WTC11 (cell line): Measurements from ENCODE around the gene TMEFF2. TPM values are rescaled to one million over a fixed set of nuclear protein-coding genes. Genes with fewer than 3 reads are reported as not detected.

Source experiments
- ATAC-seq: fragments of 200-7000 bp; cut with Tn5 transposase; 2 replicates; pipeline ENCODE4 v1.10.0; 2021; ENCODE audit warnings: mild to moderate bottlenecking, moderate library complexity
- CTCF ChIA-PET: fragments of 300-600 bp; sonication (Branson Sonifier 250); formaldehyde crosslinking; loops from one replicate; lab custom pipeline; 2021; ENCODE audit warnings: antibody characterized with exemption; lab: Charles Lee
- POLR2A ChIA-PET: fragments of 350-600 bp; sonication (Branson Sonifier 250); formaldehyde crosslinking; loops from one replicate; lab custom pipeline; 2021; ENCODE audit warnings: antibody characterized with exemption; lab: Charles Lee
- DNase-seq: peaks from one replicate; pipeline ENCODE4 v3.0.0; 2021; ENCODE audit warnings: low spot score
- H3K27ac Mint-ChIP-seq: 2 replicates; pipeline ENCODE4 v1.8.0; 2021; ENCODE audit warnings: mixed read lengths
- H3K27me3 Mint-ChIP-seq: 2 replicates; pipeline ENCODE4 v1.8.0; 2021; ENCODE audit warnings: low read depth, mild to moderate bottlenecking, moderate library complexity, mixed read lengths
- H3K36me3 Mint-ChIP-seq: 2 replicates; pipeline ENCODE4 v1.8.0; 2021; ENCODE audit warnings: mixed read lengths
- H3K4me1 Mint-ChIP-seq: 2 replicates; pipeline ENCODE4 v1.8.0; 2022; ENCODE audit warnings: mixed read lengths
- H3K4me3 Mint-ChIP-seq: 2 replicates; pipeline ENCODE4 v1.8.0; 2021; ENCODE audit warnings: mild to moderate bottlenecking, moderate library complexity, mixed read lengths
- H3K9me3 Mint-ChIP-seq: 2 replicates; pipeline ENCODE4 v1.8.0; 2021; ENCODE audit warnings: mixed read lengths
- ATF1 ChIP-seq: sonication (generic); formaldehyde crosslinking; IDR thresholded peaks from 2 replicates; pipeline ENCODE4 v1.8.1; 2023; ENCODE audit warnings: mild to moderate bottlenecking, moderate library complexity, missing genetic modification reagents
- ESRRA ChIP-seq: sonication (generic); formaldehyde crosslinking; IDR thresholded peaks from 2 replicates; pipeline ENCODE4 v1.8.1; 2022; ENCODE audit warnings: mild to moderate bottlenecking, missing genetic modification reagents, borderline replicate concordance
- FOXK1 ChIP-seq: sonication (generic); formaldehyde crosslinking; IDR thresholded peaks from 2 replicates; pipeline ENCODE4 v1.8.0; 2022; ENCODE audit warnings: mild to moderate bottlenecking, moderate library complexity, missing genetic modification reagents
- MXD4 ChIP-seq: fragments of 250-450 bp; sonication (Bioruptor Pico); IDR thresholded peaks from 2 replicates; pipeline ENCODE4 v1.8.0; 2021; ENCODE audit warnings: mild to moderate bottlenecking, moderate library complexity, borderline replicate concordance
- MYBL2 ChIP-seq: sonication (generic); formaldehyde crosslinking; IDR thresholded peaks from 2 replicates; pipeline ENCODE4 v1.8.1; 2023; ENCODE audit warnings: mild to moderate bottlenecking, moderate library complexity, missing genetic modification reagents
- NFYB ChIP-seq: sonication (generic); formaldehyde crosslinking; conservative IDR thresholded peaks from 2 replicates; pipeline ENCODE4 v1.8.0; 2022; ENCODE audit warnings: low read depth, missing genetic modification reagents
- NR2C2 ChIP-seq: sonication (generic); formaldehyde crosslinking; IDR thresholded peaks from 2 replicates; pipeline ENCODE4 v1.8.0; 2022; ENCODE audit warnings: mild to moderate bottlenecking, missing genetic modification reagents
- RORB ChIP-seq: fragments of 250-450 bp; sonication (Bioruptor Pico); IDR thresholded peaks from 2 replicates; pipeline ENCODE4 v1.9.0; 2021; ENCODE audit warnings: mild to moderate bottlenecking
- SMAD3 ChIP-seq: sonication (generic); formaldehyde crosslinking; IDR thresholded peaks from 2 replicates; pipeline ENCODE4 v1.8.0; 2022; ENCODE audit warnings: missing genetic modification reagents, mild to moderate bottlenecking, borderline replicate concordance
- SP1 ChIP-seq: sonication (generic); formaldehyde crosslinking; conservative IDR thresholded peaks from 2 replicates; pipeline ENCODE4 v1.8.1; 2022; ENCODE audit warnings: missing genetic modification reagents
- TEAD4 ChIP-seq: sonication (generic); formaldehyde crosslinking; IDR thresholded peaks from 2 replicates; pipeline ENCODE4 v1.8.0; 2022; ENCODE audit warnings: mild to moderate bottlenecking, missing genetic modification reagents
- ZBTB21 ChIP-seq: sonication (generic); formaldehyde crosslinking; IDR thresholded peaks from 2 replicates; pipeline ENCODE4 v1.8.1; 2023; ENCODE audit warnings: mild to moderate bottlenecking, missing genetic modification reagents, borderline replicate concordance
- total RNA-seq: library from RNA; stranded (reverse); gene quantifications from 3 replicates; pipeline ENCODE4 v1.2.3, GENCODE V29; 2021
- TF ChIP-seq, protein P1 (sequence below): sonication (generic); formaldehyde crosslinking; IDR thresholded peaks from 2 replicates; pipeline ENCODE4 v1.8.0; 2023; ENCODE audit warnings: missing genetic modification reagents, mild to moderate bottlenecking, borderline replicate concordance
- TF ChIP-seq, protein P2 (sequence below): sonication (generic); formaldehyde crosslinking; IDR thresholded peaks from 2 replicates; pipeline ENCODE4 v1.8.0; 2023; ENCODE audit warnings: missing genetic modification reagents
- TF ChIP-seq, protein P3 (sequence below): sonication (generic); formaldehyde crosslinking; IDR thresholded peaks from 2 replicates; pipeline ENCODE4 v1.8.0; 2022; ENCODE audit warnings: mild to moderate bottlenecking, missing genetic modification reagents
- TF ChIP-seq, protein P4 (sequence below): sonication (generic); formaldehyde crosslinking; IDR thresholded peaks from 2 replicates; pipeline ENCODE4 v1.8.1; 2023; ENCODE audit warnings: mild to moderate bottlenecking, missing genetic modification reagents, moderate library complexity
- TF ChIP-seq, protein P5 (sequence below): sonication (generic); formaldehyde crosslinking; IDR thresholded peaks from 2 replicates; pipeline ENCODE4 v1.8.1; 2022; ENCODE audit warnings: low read depth, missing genetic modification reagents, borderline replicate concordance
- TF ChIP-seq, protein P6 (sequence below): sonication (generic); formaldehyde crosslinking; IDR thresholded peaks from 2 replicates; pipeline ENCODE4 v1.8.0; 2022; ENCODE audit warnings: mild to moderate bottlenecking, missing genetic modification reagents
- TF ChIP-seq, protein P7 (sequence below): sonication (generic); formaldehyde crosslinking; IDR thresholded peaks from 2 replicates; pipeline ENCODE4 v1.8.1; 2023; ENCODE audit warnings: mild to moderate bottlenecking, missing genetic modification reagents
- TF ChIP-seq, protein P8 (sequence below): sonication (generic); formaldehyde crosslinking; IDR thresholded peaks from 2 replicates; pipeline ENCODE4 v1.8.0; 2022; ENCODE audit warnings: mild to moderate bottlenecking, missing genetic modification reagents

TMEFF2 gene
- total RNA-seq, 1 experiment from 2014 or later = 2.3 TPM

DNA sequence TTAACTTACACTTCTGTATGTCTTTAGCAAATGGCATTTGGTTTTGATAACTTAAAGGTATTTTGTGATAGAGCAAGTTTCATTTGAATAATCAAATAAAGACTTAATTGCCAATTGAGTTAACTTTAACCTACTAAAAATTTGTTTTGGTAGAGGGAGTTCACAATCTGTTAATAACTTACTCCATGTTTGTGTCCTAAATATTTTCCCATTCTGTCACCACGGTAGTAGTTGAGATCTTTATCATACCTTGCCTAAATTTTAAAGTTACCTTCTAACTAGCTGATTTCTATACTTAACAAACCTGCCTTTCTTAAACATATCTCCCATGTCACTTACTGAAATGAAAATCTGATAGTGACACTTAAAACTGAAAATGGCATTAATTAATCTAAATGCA, 127.1 kb downstream of the TMEFF2 start:
- no peak for ATAC-seq
- POLR2A ChIA-PET = no interaction called here
- H3K27me3 Mint-ChIP-seq = no peaks in the 10 kb centered on the region
- no peaks in the 10 kb centered on the region for H3K9me3 Mint-ChIP-seq
- no peak overlapping the region for H3K4me3 Mint-ChIP-seq
- H3K4me1 Mint-ChIP-seq = 0 out of 2 replicates have a peak, but pooled peaks cover 3% of the 10 kb centered on the region
- no peak overlapping the region for H3K27ac Mint-ChIP-seq
- CTCF ChIA-PET = no interaction called here
- no peaks in the 10 kb centered on the region for H3K36me3 Mint-ChIP-seq
- no peak for TF ChIP-seq ATF1
- no peak for TF ChIP-seq NR2C2 (CRISPR knock-in tag)
- DNase-seq = no peak

DNA sequence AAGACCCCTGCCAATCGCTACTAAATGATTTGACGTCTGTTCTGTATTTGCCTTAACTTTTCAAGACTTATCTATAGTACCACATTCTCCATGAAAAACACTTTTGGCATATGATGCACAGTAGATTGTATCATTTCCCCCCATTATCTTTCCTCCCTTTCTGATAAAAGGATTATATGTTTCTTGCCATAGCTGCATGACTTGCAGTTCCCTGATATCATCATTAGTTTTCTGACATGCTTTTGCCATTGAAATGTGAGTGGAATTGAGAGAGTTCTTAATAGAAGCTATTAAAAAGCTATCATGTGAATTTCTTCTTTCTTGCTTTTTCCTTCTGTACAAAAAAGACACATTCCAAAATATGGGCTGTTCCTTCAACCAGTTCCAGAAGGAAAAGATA, 130.3 kb downstream of the TMEFF2 start:
- H3K36me3 Mint-ChIP-seq = no peaks in the 10 kb centered on the region
- DNase-seq (no peak), ATAC-seq (no peak)
- POLR2A ChIA-PET = no interaction called here
- H3K4me3 Mint-ChIP-seq = no peak overlapping the region
- CTCF ChIA-PET = no interaction called here
- no peaks in the 10 kb centered on the region for H3K9me3 Mint-ChIP-seq
- 0 out of 2 replicates have a peak, but pooled peaks cover 3% of the 10 kb centered on the region for H3K4me1 Mint-ChIP-seq
- H3K27ac Mint-ChIP-seq = no peak overlapping the region
- TF ChIP-seq ZBTB21 (CRISPR knock-in tag) = no peak
- TF ChIP-seq FOXK1 = no peak
- no peak for TF ChIP-seq MXD4 (CRISPR knock-in tag)
- TF ChIP-seq, protein P1, sequence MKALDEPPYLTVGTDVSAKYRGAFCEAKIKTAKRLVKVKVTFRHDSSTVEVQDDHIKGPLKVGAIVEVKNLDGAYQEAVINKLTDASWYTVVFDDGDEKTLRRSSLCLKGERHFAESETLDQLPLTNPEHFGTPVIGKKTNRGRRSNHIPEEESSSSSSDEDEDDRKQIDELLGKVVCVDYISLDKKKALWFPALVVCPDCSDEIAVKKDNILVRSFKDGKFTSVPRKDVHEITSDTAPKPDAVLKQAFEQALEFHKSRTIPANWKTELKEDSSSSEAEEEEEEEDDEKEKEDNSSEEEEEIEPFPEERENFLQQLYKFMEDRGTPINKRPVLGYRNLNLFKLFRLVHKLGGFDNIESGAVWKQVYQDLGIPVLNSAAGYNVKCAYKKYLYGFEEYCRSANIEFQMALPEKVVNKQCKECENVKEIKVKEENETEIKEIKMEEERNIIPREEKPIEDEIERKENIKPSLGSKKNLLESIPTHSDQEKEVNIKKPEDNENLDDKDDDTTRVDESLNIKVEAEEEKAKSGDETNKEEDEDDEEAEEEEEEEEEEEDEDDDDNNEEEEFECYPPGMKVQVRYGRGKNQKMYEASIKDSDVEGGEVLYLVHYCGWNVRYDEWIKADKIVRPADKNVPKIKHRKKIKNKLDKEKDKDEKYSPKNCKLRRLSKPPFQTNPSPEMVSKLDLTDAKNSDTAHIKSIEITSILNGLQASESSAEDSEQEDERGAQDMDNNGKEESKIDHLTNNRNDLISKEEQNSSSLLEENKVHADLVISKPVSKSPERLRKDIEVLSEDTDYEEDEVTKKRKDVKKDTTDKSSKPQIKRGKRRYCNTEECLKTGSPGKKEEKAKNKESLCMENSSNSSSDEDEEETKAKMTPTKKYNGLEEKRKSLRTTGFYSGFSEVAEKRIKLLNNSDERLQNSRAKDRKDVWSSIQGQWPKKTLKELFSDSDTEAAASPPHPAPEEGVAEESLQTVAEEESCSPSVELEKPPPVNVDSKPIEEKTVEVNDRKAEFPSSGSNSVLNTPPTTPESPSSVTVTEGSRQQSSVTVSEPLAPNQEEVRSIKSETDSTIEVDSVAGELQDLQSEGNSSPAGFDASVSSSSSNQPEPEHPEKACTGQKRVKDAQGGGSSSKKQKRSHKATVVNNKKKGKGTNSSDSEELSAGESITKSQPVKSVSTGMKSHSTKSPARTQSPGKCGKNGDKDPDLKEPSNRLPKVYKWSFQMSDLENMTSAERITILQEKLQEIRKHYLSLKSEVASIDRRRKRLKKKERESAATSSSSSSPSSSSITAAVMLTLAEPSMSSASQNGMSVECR (CRISPR knock-in tag) = no peak
- no peak for TF ChIP-seq NFYB (CRISPR knock-in tag)
- no peak for TF ChIP-seq SP1 (CRISPR knock-in tag)
- TF ChIP-seq, protein P2, sequence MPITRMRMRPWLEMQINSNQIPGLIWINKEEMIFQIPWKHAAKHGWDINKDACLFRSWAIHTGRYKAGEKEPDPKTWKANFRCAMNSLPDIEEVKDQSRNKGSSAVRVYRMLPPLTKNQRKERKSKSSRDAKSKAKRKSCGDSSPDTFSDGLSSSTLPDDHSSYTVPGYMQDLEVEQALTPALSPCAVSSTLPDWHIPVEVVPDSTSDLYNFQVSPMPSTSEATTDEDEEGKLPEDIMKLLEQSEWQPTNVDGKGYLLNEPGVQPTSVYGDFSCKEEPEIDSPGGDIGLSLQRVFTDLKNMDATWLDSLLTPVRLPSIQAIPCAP (CRISPR knock-in tag) = no peak
- no peak for TF ChIP-seq SMAD3
- TF ChIP-seq, protein P3, sequence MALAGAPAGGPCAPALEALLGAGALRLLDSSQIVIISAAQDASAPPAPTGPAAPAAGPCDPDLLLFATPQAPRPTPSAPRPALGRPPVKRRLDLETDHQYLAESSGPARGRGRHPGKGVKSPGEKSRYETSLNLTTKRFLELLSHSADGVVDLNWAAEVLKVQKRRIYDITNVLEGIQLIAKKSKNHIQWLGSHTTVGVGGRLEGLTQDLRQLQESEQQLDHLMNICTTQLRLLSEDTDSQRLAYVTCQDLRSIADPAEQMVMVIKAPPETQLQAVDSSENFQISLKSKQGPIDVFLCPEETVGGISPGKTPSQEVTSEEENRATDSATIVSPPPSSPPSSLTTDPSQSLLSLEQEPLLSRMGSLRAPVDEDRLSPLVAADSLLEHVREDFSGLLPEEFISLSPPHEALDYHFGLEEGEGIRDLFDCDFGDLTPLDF (CRISPR knock-in tag) = no peak
- TF ChIP-seq, protein P4, sequence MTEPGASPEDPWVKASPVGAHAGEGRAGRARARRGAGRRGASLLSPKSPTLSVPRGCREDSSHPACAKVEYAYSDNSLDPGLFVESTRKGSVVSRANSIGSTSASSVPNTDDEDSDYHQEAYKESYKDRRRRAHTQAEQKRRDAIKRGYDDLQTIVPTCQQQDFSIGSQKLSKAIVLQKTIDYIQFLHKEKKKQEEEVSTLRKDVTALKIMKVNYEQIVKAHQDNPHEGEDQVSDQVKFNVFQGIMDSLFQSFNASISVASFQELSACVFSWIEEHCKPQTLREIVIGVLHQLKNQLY = no peak
- TF ChIP-seq ESRRA (CRISPR knock-in tag) = no peak
- TF ChIP-seq MYBL2 = no peak
- TF ChIP-seq, all 79 proteins: peak for 0
- no peaks in the 10 kb centered on the region for H3K27me3 Mint-ChIP-seq

DNA sequence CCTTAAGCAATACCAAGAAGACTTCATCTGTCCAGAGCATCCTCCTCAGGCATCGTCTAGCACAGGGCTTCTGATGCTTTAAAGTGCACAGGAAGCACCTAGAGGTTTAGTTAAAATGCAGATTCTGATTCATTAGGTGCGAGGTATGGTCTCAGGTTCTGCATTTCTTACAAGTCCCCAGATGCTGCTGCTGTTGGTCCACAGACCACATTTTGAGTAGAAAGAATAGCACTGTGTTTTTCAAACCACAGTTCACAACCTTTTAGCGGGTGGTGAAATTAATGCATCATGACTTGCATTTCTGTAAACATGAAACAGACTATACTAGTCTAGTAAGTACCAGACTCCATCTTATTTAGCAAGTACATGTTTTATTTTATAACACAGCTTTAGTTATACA, 134.6 kb downstream of the TMEFF2 start:
- Mint-ChIP-seq H3K4me1 (0 out of 2 replicates have a peak, but pooled peaks cover 11% of the 10 kb centered on the region), H3K4me3 (no peak overlapping the region), H3K36me3 (no peaks in the 10 kb centered on the region), H3K27me3 (no peaks in the 10 kb centered on the region), H3K27ac (no peak overlapping the region), H3K9me3 (no peaks in the 10 kb centered on the region)
- ATAC-seq (no peak), DNase-seq (no peak)
- ChIA-PET POLR2A (no interaction called here), CTCF (no interaction called here)
- TF ChIP-seq RORB (CRISPR knock-in tag) (no peak), ZBTB21 (CRISPR knock-in tag) (no peak), TEAD4 (no peak)
- TF ChIP-seq, protein P5, sequence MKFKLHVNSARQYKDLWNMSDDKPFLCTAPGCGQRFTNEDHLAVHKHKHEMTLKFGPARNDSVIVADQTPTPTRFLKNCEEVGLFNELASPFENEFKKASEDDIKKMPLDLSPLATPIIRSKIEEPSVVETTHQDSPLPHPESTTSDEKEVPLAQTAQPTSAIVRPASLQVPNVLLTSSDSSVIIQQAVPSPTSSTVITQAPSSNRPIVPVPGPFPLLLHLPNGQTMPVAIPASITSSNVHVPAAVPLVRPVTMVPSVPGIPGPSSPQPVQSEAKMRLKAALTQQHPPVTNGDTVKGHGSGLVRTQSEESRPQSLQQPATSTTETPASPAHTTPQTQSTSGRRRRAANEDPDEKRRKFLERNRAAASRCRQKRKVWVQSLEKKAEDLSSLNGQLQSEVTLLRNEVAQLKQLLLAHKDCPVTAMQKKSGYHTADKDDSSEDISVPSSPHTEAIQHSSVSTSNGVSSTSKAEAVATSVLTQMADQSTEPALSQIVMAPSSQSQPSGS = no peak
- TF ChIP-seq, protein P6, sequence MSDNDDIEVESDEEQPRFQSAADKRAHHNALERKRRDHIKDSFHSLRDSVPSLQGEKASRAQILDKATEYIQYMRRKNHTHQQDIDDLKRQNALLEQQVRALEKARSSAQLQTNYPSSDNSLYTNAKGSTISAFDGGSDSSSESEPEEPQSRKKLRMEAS (CRISPR knock-in tag) = no peak
- TF ChIP-seq, protein P7, sequence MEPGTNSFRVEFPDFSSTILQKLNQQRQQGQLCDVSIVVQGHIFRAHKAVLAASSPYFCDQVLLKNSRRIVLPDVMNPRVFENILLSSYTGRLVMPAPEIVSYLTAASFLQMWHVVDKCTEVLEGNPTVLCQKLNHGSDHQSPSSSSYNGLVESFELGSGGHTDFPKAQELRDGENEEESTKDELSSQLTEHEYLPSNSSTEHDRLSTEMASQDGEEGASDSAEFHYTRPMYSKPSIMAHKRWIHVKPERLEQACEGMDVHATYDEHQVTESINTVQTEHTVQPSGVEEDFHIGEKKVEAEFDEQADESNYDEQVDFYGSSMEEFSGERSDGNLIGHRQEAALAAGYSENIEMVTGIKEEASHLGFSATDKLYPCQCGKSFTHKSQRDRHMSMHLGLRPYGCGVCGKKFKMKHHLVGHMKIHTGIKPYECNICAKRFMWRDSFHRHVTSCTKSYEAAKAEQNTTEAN (CRISPR knock-in tag) = no peak
- TF ChIP-seq, protein P8, sequence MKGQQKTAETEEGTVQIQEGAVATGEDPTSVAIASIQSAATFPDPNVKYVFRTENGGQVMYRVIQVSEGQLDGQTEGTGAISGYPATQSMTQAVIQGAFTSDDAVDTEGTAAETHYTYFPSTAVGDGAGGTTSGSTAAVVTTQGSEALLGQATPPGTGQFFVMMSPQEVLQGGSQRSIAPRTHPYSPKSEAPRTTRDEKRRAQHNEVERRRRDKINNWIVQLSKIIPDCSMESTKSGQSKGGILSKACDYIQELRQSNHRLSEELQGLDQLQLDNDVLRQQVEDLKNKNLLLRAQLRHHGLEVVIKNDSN (CRISPR knock-in tag) = no peak
- TF ChIP-seq, protein P2 (CRISPR knock-in tag) = no peak
